Stimulated activated naive CD8-positive, alpha-beta T cell treated with anti-CD3 and anti-CD28 coated beads, Interleukin-15, Interleukin-2, amounts not matched to agents 100 ng/mL and 50 ng/mL, for 24 hours (primary cell): Measurements from ENCODE around the gene HCN2.
"Not testable (repeated sequence)": the region's sequence is repeated elsewhere in the genome, so short reads cannot be mapped to it uniquely, and the experiment has no call there.

Source experiments
- H3K27ac Mint-ChIP-seq: one replicate; pipeline ENCODE4 v1.8.0; 2021; ENCODE audit warnings: mild to moderate bottlenecking, mixed read lengths
- H3K27me3 Mint-ChIP-seq: one replicate; pipeline ENCODE4 v1.8.0; 2021; ENCODE audit warnings: mixed read lengths
- H3K36me3 Mint-ChIP-seq: one replicate; pipeline ENCODE4 v1.8.0; 2021; ENCODE audit warnings: low read depth, mixed read lengths
- H3K4me1 Mint-ChIP-seq: one replicate; pipeline ENCODE4 v1.8.0; 2021; ENCODE audit warnings: low read depth, mixed read lengths
- H3K4me3 Mint-ChIP-seq: one replicate; pipeline ENCODE4 v1.8.0; 2021; ENCODE audit warnings: mild to moderate bottlenecking, mixed read lengths
- H3K9me3 Mint-ChIP-seq: one replicate; pipeline ENCODE4 v1.8.0; 2021; ENCODE audit warnings: mixed read lengths

Gene HCN2

DNA sequence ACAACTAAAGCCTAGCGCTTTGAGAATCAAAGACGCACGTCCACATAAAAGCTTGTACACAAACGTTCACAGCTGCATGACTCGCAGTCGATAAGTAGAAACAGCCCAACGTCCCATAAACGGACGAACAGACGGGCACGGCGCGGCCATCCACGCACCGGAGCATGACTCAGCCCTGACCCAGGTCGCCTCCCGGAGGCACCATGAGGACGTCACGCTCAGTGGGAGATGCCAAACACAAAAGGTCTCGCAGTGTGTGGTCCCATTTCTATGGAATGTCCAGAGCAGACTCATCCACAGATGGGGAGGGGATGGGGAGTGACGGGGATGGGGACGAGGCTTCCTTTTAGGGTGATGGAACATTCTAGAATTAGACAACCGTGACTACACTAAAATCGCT is 34.3 kb downstream of the HCN2 start:
- H3K4me1 Mint-ChIP-seq: peaks cover 2% of the 10 kb centered on the region
- no peak overlapping the region for H3K27ac Mint-ChIP-seq
- H3K36me3 Mint-ChIP-seq: peaks cover 17% of the 10 kb centered on the region
- no peak overlapping the region for H3K4me3 Mint-ChIP-seq
- H3K9me3 Mint-ChIP-seq: no peaks in the 10 kb centered on the region
- no peaks in the 10 kb centered on the region for H3K27me3 Mint-ChIP-seq

DNA sequence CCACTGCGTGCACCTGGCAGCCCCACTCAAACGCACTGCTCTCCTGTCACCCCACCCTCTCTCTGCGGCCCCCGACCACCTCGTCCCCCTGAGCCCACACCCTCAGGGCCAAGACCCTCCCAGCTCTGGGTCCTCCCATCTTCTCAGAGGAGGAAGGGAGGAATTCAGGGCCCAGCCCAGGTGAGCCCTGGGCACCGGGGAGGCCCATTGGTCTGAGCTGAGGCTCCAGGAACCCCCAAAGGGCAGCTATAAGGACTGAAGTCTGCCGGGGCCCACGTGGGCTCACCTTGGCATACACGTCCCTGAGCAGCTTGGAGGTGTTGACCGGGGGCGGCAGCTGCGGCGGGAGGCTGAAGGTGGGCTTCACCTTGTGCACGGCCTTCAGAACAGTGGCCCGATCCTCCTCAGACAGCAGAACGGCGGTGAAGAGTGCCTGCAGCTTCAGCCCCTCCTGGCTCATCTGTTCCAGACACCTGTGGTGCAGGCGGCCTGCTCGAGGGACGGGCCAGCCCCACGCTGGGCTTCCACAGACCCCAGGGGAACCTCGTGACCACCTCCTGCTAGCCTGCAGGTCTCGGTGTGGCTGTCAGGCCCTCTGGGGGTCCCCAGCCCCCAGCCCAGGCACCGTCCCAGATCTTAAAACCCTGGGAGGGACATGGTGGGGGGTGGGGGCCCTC is 34.9 kb downstream of the HCN2 start:
- no peaks in the 10 kb centered on the region for H3K9me3 Mint-ChIP-seq
- peaks cover 3% of the 10 kb centered on the region for H3K4me1 Mint-ChIP-seq
- H3K4me3 Mint-ChIP-seq: no peak overlapping the region
- no peak overlapping the region for H3K27ac Mint-ChIP-seq
- H3K27me3 Mint-ChIP-seq: no peaks in the 10 kb centered on the region
- peaks cover 20% of the 10 kb centered on the region for H3K36me3 Mint-ChIP-seq

DNA sequence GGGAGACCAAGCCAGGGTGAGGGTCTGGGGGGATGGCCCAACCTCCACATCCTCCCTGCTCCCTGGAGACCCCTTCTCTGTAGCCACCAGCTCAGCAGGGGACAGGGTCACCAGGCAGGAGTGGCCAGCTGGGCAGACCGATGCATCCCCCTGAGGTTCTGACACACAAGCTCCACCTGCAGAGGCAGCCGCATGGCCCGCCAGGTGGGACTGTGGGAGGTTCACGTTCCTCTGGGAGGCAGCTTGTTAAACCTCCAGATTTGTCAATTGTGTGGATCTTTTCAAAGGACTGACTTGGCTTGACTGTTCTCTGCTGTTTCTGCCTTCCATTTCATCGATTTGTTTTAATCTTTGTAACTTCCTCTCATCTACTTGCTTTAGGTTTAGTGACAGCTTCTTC is 35.6 kb downstream of the HCN2 start:
- H3K9me3 Mint-ChIP-seq: no peaks in the 10 kb centered on the region
- no peaks in the 10 kb centered on the region for H3K27me3 Mint-ChIP-seq
- H3K36me3 Mint-ChIP-seq: peaks cover 25% of the 10 kb centered on the region
- peak overlapping the region; percentile 19 for H3K27ac Mint-ChIP-seq
- H3K4me1 Mint-ChIP-seq: peaks cover 5% of the 10 kb centered on the region
- no peak overlapping the region for H3K4me3 Mint-ChIP-seq

DNA sequence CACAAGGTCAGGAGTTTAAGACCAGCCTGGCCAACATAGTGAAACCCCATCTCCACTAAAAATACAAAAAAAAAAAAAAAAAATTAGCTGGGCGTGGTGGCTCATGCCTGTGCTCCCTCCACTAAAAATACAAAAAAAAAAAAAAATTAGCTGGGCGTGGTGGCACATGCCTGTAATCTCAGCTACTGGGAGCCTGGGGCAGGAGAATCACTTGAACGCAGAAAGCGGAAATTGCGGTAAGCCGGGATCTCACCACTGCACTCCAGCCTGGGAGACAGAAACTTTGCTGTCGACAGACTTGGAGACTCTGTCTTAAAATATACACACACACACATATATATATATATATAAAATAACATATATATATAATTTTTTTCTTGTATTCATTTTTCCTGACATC is 36.9 kb downstream of the HCN2 start:
- H3K4me3 Mint-ChIP-seq, H3K27me3 Mint-ChIP-seq: not testable (repeated sequence)
- peaks cover 31% of the 10 kb centered on the region for H3K36me3 Mint-ChIP-seq

DNA sequence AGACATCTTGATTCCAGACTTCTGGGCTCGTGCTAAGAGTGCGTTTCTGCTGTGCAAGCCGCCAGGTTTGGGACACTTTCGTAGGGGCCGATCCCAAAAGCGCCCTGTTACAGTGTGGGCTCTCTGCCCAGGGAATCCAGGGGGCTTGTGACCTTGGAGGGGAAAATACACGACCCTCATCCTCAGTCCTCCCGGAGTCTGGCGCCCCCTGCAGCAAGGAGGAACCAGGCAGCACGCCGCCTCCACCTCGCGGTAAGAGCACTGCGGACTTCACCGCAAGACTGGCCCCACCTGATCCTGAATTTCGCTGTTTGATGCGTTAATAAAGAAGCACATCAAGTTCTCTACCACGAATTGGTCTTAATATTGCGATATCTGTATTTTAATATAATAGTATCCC is 38.5 kb downstream of the HCN2 start:
- Mint-ChIP-seq H3K4me1 (peaks cover 25% of the 10 kb centered on the region), H3K27me3 (no peaks in the 10 kb centered on the region), H3K9me3 (no peaks in the 10 kb centered on the region), H3K27ac (no peak overlapping the region), H3K36me3 (peaks cover 31% of the 10 kb centered on the region), H3K4me3 (no peak overlapping the region)

More for the DNA sequence above, 36.9 kb downstream of the HCN2 start:
- H3K4me1 Mint-ChIP-seq: peaks cover 14% of the 10 kb centered on the region
- not testable (repeated sequence) for H3K9me3 Mint-ChIP-seq, H3K27ac Mint-ChIP-seq

DNA sequence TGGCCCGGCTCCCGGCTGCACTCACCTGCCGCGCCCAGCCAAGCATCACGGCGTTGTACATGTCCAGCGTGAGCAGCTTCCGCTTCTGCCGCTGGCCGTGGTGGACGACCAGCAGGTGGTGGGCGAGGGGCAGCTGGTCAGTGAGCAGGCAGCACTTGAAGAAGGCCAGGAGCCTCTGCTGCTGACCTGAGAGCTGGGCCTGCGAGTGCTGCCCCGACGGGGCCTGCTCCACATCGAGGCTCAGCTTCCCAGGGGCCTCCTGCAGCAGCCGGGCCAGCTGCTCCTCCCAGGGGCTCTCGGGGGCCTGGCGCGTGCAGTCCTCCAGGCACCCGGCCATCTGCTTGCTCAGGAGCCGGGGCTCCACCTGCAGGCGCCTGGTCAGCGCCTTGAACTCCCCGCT is 39.8 kb downstream of the HCN2 start:
- Mint-ChIP-seq H3K4me1 (peaks cover 35% of the 10 kb centered on the region), H3K36me3 (peaks cover 31% of the 10 kb centered on the region)
- not testable (repeated sequence) for H3K4me3 Mint-ChIP-seq, H3K27ac Mint-ChIP-seq, H3K27me3 Mint-ChIP-seq, H3K9me3 Mint-ChIP-seq

DNA sequence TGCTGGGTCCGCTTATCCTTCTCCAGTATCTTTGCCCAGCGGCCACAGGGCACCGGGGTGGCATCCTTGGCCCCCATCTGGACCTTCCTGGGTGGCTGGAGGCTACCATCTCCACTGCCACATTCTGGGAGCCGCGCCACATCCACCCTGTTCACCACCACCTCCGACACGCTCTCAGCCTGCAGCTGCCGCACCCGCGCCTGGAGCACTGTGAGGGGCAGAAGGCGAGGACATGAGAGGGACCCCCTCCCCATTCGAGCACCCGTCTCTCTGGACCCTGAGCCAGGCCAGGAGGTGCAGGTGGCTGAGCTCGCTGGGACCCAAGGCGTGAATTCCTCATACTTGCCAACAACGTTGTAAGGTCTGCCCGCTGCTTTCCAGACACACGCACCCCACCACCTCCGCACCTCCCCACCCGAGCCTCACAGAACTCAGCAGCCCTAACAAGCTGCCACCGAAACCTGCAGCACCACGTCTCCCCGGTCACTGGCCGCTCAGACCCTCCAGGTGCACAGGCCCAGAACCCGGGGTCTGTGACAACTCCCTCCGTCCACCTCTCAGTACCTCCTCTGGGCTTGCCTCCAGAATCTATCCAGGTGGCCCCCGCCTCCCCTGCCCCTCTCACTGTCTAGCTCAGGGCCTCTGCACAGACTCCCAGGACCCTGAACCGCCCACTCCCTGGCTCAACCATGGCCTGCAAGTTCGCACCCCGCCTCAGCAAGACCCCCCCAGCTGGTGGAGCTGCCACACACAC is 40.5 kb downstream of the HCN2 start:
- Mint-ChIP-seq H3K4me3 (no peak overlapping the region), H3K27me3 (no peaks in the 10 kb centered on the region), H3K36me3 (peaks cover 31% of the 10 kb centered on the region), H3K4me1 (peaks cover 35% of the 10 kb centered on the region), H3K27ac (no peak overlapping the region), H3K9me3 (no peaks in the 10 kb centered on the region)

DNA sequence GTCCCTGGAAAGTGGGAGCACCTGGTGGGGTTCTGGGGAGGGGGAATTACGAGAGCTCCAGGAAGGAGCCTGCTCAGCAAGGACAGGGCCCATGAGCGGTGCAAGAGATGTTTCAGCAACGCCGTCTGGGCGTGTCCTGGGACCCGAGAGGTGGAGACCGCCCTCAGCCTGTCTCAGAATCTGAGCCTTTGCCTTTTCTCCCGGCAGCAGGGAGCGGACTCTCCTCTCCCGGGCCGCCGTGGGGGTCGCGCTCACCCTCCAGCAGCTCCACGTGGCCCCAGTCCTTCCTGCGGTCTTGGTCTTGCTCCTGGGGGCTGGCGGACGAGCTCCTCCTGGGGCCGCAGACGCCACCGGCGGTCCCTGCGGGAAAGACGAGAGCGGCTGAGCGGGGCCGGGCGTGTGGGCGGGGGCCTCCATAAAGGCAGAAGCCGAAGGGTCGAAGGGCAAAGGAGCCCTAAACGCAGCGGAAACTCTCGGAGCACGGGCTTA is 42.9 kb downstream of the HCN2 start:
- Mint-ChIP-seq H3K4me3 (peak overlapping the region; percentile 98), H3K36me3 (peaks cover 23% of the 10 kb centered on the region), H3K4me1 (peaks cover 40% of the 10 kb centered on the region), H3K27ac (peak overlapping the region; percentile 96), H3K27me3 (no peaks in the 10 kb centered on the region), H3K9me3 (no peaks in the 10 kb centered on the region)

DNA sequence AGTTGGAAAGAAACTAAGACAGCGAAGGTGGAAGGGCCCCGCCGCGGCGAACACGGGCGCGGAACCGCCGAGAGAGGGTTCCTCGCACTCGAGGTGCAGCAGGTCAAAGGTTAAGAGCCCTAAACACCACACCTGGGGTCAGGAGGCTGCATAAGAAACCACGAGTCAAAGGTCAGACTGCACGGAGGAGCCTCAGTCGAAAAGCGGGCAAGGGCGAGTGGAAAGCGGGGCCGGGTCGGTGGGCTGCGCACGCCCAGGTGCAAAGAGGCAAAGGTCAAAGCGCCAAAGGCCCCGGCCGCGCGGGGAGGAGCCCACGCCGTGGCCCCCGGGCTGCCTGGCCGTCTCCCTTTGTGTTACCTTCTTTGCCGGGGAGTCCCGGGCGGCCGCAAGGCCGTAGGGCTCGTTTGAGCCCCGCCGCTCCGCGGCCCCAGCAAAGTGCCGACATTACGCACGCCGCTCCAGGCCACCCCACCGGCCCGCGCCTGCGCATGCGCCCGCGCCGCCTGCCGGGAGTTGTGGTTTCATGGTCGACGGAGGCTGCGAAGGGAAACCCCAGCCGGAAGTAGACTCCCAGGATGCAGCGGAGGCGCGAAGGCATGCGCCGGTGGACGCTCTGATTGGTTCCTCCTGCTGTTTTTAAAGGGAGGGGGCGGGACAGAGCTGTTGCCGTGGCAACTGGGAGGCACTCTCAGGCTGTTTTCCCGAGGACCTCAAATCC is 43.5 kb downstream of the HCN2 start, which contains the start of gene POLRMT:
POLRMT (minus strand) TSS at position 470 of the 718 bp plus-strand sequence; CDS start at position 445, 25 bp downstream.
- Mint-ChIP-seq H3K27ac (peak within 1 kb of the TSS; percentile 96), H3K27me3 (no peaks in the 10 kb centered on the region), H3K36me3 (peaks cover 21% of the 10 kb centered on the region), H3K9me3 (no peaks in the 10 kb centered on the region), H3K4me1 (peaks cover 43% of the 10 kb centered on the region), H3K4me3 (peak within 1 kb of the TSS; percentile 98)

DNA sequence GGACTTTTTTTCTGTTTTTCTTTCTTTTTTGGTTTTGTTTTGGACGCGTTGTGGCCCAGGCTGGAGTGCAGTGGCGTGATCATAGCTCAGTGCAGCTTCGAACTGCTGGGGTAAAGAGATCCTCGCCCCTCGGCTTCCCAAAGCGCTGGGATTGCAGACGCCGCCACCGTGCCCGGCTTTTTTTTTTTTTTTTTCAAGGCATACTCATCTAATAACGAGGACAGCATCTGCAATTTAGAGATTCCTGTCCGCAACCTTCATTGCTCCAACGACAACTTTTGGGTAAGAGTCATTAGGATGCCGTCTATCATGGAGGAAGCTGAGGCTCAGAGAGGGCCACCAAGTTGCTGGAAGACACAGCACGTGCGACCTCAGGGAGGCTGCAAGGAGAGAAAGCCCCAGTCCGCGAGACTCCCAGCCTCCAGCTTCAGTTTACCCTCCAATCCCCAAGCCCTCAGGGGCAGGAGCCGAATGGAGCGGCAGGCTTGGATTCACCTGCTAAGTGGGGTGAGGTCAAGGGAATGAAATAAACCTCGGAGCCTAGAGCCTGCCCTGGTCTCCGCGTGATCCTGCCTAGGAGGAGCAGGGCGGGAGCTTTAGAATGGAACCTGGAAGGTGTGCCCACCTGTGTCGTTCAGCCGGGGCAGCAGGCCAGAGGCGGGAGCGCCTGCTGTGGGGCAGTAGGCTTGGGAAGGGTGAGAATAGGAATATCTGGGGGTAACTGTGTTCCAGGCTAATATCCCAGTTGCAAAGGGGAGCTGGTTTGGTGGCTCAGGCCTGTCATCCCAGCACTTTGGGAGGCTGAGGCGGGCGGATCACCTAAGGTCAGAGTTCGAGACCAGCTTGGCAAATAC is 44.3 kb downstream of the HCN2 start:
- peaks cover 14% of the 10 kb centered on the region for H3K36me3 Mint-ChIP-seq
- H3K9me3 Mint-ChIP-seq: no peaks in the 10 kb centered on the region
- H3K4me1 Mint-ChIP-seq: peaks cover 41% of the 10 kb centered on the region
- peak overlapping the region; percentile 98 for H3K4me3 Mint-ChIP-seq
- peak overlapping the region; percentile 84 for H3K27ac Mint-ChIP-seq
- no peaks in the 10 kb centered on the region for H3K27me3 Mint-ChIP-seq

DNA sequence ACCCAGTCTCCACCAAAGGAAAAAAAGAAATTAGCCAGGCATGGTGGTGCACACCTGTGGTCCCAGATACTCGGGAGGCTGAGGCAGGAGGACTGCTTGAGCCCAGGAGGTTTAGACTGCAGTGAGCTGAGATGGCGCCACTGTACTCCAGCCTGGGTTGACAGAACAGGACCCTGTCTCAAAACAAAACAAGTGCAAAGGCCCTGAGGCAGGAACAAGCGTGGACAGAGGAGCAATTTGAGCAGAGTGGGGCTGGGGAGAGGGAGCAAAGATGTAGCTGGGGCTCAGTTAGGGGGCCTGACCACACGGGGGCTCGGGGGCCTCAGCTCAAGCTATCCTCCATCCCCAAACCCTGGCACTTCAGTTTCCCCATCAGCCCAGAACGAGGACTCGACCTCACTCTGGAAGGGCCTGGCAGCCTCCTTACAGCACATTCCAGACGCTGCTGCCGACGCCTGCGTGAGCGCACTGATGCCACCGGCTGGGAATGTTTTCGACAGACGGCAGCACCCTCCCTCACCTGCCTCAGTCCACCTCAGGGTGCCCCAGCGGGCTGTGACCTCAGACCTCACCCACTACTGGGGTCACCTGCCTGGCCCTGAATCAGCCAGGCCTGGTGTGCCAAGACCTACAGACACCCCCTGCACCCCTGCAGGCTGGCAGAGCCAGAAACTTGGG is 45.4 kb downstream of the HCN2 start:
- H3K27me3 Mint-ChIP-seq: no peaks in the 10 kb centered on the region
- no peak overlapping the region for H3K4me3 Mint-ChIP-seq
- H3K9me3 Mint-ChIP-seq: no peaks in the 10 kb centered on the region
- H3K27ac Mint-ChIP-seq: no peak overlapping the region
- peaks cover 8% of the 10 kb centered on the region for H3K36me3 Mint-ChIP-seq
- peaks cover 45% of the 10 kb centered on the region for H3K4me1 Mint-ChIP-seq

DNA sequence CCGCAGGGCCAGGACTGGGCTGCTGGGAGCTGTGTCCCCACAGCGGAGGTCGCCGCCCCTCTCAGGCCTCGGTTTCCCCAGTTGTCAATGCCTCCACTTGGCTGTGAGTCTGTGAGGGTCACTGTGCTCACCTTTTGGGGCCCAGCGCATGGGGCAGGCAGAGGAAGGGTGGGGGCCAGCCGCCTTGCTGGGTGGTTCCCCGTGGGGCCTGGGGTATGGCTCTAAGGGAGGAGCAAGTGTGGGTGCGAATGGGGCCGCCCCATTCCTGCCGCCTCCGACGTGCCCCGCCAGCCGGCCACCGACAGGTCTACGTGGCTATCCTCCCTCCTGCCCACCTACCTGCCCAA is 49.2 kb downstream of the HCN2 start:
- H3K4me3 Mint-ChIP-seq: peak overlapping the region; percentile 73
- no peaks in the 10 kb centered on the region for H3K27me3 Mint-ChIP-seq
- H3K36me3 Mint-ChIP-seq: no peaks in the 10 kb centered on the region
- no peak overlapping the region for H3K27ac Mint-ChIP-seq
- H3K9me3 Mint-ChIP-seq: no peaks in the 10 kb centered on the region
- peaks cover 19% of the 10 kb centered on the region for H3K4me1 Mint-ChIP-seq

DNA sequence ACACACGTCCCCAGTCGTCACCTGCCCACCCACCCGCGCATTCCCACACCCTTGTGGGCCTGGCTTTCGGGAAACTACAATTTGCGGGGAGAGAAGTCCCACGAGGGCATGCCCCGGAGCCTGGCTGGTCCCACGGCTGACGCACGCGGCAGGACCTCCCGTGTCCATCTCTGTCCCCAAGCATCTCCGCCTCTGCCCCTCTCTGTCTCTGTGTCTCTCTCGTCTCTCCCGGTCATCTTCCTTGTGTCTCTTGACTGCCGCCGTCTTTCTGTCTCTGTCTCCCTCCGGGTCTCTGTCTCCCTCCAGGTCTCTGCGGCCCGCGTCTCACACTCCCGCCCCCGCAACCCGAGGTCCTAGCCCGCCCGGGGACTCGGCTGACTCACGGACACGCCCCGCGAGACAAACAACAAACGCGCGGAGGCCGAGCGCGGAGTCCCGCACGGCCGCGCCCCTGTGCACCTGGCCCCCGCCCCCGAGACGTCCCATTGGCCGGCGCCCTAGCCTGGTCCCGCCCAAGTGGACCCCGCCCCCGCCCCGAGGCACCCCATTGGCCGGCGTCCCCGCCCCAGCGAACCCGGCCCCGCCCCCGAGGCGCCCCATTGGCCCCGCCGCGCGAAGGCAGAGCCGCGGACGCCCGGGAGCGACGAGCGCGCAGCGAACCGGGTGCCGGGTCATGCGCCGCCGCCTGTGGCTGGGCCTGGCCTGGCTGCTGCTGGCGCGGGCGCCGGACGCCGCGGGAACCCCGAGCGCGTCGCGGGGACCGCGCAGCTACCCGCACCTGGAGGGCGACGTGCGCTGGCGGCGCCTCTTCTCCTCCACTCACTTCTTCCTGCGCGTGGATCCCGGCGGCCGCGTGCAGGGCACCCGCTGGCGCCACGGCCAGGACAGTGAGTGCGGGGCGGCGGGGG is 49.8 kb downstream of the HCN2 start, which contains the start of gene FGF22:
FGF22 (plus strand) TSS at position 627 of the 908 bp plus-strand sequence; CDS start at position 674, 47 bp downstream.
- Mint-ChIP-seq H3K9me3 (no peaks in the 10 kb centered on the region), H3K4me1 (peaks cover 14% of the 10 kb centered on the region), H3K27ac (peak within 1 kb of the TSS; percentile 62), H3K4me3 (peak within 1 kb of the TSS; percentile 73), H3K36me3 (no peaks in the 10 kb centered on the region), H3K27me3 (no peaks in the 10 kb centered on the region)
